ENCODE results near the gene NPAS1.

Gene NPAS1

DNA sequence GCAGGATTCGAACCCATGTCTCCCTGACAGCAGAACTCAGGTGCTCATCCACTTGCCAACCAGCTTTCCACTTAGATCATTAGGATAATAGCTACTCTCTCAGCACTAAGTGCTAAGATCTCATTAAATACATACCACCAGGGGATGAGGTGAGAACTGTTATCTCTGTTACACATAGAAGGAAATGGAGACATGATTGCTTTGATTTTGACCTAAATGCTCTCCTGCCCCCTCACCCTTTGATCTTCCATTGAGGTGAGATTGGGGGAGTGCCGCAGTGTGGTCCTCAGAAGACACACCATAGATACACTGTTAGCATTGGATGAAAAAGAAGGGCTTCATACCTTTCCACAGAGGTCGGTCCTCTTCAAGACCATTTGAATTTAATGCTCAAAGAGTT is 38.9 kb upstream of the NPAS1 start:
- Histone ChIP-seq H3K4me1 (ENCODE audit: insufficient read depth, low read length) (peaks cover 85% of the 10 kb centered on the region), H3K4me3 (ENCODE audit: low read depth in 1 of 2, low read length in 2 of 2) (no peak overlapping the region), H3K27me3 (ENCODE audit: control insufficient read depth in 1 of 2, insufficient read depth in 2 of 2, low read length in 2 of 2) (no peaks in the 10 kb centered on the region), H3K27ac (ENCODE audit: low read depth, low read length) (no peak overlapping the region), H3K9ac (ENCODE audit: low read length) (no peak overlapping the region), H3K9me3 (ENCODE audit: low read length) (no peaks in the 10 kb centered on the region), H3K36me3 (ENCODE audit: insufficient read depth, low read length) (no peaks in the 10 kb centered on the region)

DNA sequence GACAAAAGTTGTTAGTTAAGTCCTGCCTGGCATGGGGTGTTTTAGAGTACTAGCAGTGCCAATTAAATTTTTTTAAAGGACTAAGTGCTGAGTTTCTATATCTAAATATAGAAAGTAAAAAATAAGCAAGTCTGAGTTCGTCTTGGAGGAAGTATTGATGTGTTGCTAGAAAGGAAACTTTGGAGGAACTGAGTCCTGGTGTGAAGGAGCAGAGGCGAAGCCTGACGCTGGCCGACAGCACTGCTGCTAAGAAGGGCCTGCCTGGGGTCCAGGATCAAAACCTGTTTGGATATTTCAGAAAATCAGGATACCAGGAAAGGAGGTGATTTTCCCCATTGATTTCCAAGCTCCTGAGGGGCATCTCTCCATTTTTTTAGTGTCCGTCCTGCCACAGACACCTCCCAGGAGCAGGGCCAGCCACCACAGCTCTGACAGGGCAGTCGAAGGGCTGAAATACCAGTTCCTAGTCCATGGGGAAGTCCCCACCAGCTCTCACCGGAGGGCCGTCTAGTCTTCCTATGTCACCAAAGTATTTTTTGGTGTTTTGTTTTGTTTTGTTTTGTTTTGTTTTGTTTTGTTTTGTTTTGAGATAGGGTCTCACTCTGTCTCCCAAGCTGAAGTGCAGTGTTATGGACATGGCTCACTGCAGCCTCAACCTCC is 38.2 kb upstream of the NPAS1 start:
- H3K9ac ChIP-seq (ENCODE audit: low read length): no peak overlapping the region
- H3K4me3 ChIP-seq (ENCODE audit: low read depth in 1 of 2, low read length in 2 of 2): no peak overlapping the region
- no peaks in the 10 kb centered on the region for H3K9me3 ChIP-seq (ENCODE audit: low read length)
- no peaks in the 10 kb centered on the region for H3K27me3 ChIP-seq (ENCODE audit: control insufficient read depth in 1 of 2, insufficient read depth in 2 of 2, low read length in 2 of 2)
- no peak overlapping the region for H3K27ac ChIP-seq (ENCODE audit: low read depth, low read length)
- no peaks in the 10 kb centered on the region for H3K36me3 ChIP-seq (ENCODE audit: insufficient read depth, low read length)
- peaks cover 78% of the 10 kb centered on the region for H3K4me1 ChIP-seq (ENCODE audit: insufficient read depth, low read length)

DNA sequence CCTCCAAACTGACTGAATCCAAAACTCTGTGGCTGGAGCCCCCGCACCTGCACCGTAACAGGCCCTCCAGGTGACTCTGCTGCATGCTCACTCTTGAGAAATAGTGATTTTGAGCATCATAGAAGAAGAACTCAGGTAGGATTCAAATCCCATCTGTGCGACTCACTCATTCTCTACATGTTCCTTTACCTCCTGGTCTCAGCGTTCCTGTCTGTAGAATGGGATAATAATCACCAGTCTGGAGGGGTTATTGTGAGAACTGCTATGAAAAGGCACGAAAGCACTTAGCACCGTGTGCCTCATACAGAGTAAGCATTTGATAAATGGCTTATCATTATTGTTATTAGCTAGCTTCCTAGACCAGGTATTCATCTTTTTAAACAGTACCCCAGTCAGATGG is 36.5 kb upstream of the NPAS1 start:
- Histone ChIP-seq H3K4me3 (ENCODE audit: low read depth in 1 of 2, low read length in 2 of 2) (no peak overlapping the region), H3K36me3 (ENCODE audit: insufficient read depth, low read length) (no peaks in the 10 kb centered on the region), H3K9me3 (ENCODE audit: low read length) (no peaks in the 10 kb centered on the region), H3K27ac (ENCODE audit: low read depth, low read length) (no peak overlapping the region), H3K4me1 (ENCODE audit: insufficient read depth, low read length) (peaks cover 61% of the 10 kb centered on the region), H3K9ac (ENCODE audit: low read length) (no peak overlapping the region), H3K27me3 (ENCODE audit: control insufficient read depth in 1 of 2, insufficient read depth in 2 of 2, low read length in 2 of 2) (no peaks in the 10 kb centered on the region)

DNA sequence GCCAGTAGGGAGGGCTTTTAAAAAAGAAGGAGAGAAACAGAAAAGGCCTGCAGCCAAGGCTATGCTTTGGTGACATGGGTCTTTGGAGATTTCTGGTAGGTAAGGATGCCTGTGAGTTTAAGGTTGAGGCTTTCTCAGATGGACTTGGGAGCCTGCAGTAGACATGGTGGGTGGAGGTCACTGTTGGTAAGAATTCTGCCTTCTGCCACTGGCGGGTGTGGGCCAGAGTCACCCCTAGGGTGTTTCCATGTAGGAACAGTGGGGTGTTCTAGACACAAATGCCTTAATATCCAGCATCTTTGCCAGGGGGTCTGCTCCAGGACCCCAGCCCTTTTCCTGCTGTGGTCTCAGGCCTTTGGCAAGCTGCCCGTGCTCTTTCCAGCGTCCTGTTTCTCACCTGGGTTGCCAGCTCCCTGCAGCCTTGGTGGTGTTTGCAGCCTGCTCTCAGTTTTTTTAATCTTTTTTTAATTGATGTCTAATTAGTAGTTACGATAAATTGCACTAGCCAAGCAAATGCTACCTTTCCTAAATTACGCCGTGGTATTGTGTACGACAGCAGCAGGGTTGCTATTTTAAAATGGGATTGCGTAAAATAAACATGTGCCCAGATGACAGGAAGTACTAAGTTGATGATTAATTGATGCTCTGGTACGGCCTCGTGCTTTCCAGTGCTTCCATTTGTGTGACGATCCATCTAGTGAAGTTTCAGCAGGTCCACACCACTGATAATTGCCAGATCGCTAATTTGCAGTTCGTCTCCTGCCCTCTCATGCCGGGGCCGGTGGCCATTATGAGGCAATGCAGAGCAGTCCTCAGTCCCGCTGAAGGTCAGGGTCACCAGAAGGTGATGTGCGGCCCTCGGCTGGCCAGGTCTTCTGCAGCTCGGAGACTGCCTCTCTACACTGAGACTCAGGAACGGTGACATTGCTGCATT is 35.3 kb upstream of the NPAS1 start:
- Histone ChIP-seq H3K4me3 (ENCODE audit: low read depth in 1 of 2, low read length in 2 of 2) (no peak overlapping the region), H3K36me3 (ENCODE audit: insufficient read depth, low read length) (peaks cover 12% of the 10 kb centered on the region), H3K9me3 (ENCODE audit: low read length) (no peaks in the 10 kb centered on the region), H3K27ac (ENCODE audit: low read depth, low read length) (no peak overlapping the region), H3K4me1 (ENCODE audit: insufficient read depth, low read length) (peaks cover 49% of the 10 kb centered on the region), H3K27me3 (ENCODE audit: control insufficient read depth in 1 of 2, insufficient read depth in 2 of 2, low read length in 2 of 2) (no peaks in the 10 kb centered on the region), H3K9ac (ENCODE audit: low read length) (no peak overlapping the region)

DNA sequence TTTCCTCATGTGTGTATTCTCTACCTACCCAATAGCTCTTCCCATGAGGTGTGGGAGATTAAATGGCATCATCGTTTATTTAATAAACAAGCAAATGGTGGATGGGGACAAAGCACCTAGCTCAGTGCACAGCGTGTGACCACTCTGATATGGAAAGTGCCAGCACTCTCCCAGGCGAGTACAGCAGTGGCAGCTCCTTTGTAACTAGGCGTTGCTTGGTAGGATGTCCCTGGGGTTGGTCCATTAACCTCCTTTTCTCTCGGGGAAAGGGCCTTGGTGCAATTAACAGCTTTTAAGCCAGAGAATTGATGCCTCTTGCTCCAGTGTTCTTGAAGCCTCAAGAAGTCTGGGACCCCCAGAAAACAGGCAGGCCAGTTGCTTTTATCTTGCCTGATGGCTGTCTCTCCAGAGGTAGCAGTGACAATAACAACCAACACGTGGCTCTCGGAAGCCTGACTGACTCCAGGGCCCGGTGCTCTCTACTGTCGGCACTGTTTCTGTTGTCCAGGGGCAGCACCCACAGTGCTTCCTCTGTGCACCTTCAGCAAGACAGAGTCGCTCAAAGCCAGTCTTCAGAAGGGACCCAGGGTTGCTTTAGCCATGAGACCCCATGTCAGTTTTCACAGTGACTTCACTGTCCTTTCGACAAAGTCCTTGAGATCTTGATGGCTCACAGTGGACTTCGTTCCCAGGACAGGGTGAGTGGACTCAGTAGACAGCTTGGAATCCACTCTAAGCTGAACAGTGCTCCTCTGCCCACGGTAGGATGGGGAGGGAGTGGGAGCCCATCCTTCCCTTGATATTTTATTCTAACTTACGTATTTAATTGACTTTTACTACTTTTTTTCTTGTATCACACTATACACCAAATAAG is 33.9 kb upstream of the NPAS1 start:
- Histone ChIP-seq H3K36me3 (ENCODE audit: insufficient read depth, low read length) (peaks cover 22% of the 10 kb centered on the region), H3K9me3 (ENCODE audit: low read length) (no peaks in the 10 kb centered on the region), H3K4me3 (ENCODE audit: low read depth in 1 of 2, low read length in 2 of 2) (no peak overlapping the region), H3K27me3 (ENCODE audit: control insufficient read depth in 1 of 2, insufficient read depth in 2 of 2, low read length in 2 of 2) (no peaks in the 10 kb centered on the region), H3K9ac (ENCODE audit: low read length) (no peak overlapping the region), H3K27ac (ENCODE audit: low read depth, low read length) (no peak overlapping the region), H3K4me1 (ENCODE audit: insufficient read depth, low read length) (peaks cover 49% of the 10 kb centered on the region)

DNA sequence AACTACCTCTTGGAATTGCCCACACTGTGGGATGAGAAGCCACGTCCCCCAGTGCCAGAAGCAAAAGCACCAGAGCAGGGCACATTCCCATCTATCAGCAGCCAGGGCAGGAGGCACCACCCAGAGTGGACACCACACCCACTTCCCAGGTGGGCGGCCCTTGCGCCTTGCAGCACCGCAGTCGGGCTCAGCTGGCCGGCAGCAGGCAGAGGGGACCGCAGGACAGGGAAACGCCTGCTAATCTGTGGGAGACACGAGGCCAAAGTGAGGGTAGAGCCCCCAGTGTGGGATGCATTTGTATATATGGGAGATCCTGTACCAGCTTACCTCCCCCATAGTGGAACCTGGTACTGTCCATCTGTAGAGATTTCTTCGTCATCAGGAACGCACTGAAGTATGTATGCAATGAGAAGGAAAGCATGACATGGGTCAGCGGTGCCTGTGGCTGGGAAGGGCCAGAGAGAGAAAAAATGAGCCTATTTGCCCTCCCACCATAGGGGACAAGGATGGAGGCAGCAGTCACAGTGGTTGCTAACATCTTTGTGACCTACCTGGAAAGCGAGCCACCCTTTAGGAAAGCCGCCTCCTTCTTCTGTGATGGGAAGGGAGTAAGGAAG is 30.9 kb upstream of the NPAS1 start:
- Histone ChIP-seq H3K9ac (ENCODE audit: low read length) (no peak overlapping the region), H3K4me1 (ENCODE audit: insufficient read depth, low read length) (peaks cover 28% of the 10 kb centered on the region), H3K9me3 (ENCODE audit: low read length) (no peaks in the 10 kb centered on the region), H3K27me3 (ENCODE audit: control insufficient read depth in 1 of 2, insufficient read depth in 2 of 2, low read length in 2 of 2) (no peaks in the 10 kb centered on the region), H3K36me3 (ENCODE audit: insufficient read depth, low read length) (peaks cover 45% of the 10 kb centered on the region), H3K27ac (ENCODE audit: low read depth, low read length) (no peak overlapping the region), H3K4me3 (ENCODE audit: low read depth in 1 of 2, low read length in 2 of 2) (no peak overlapping the region)

DNA sequence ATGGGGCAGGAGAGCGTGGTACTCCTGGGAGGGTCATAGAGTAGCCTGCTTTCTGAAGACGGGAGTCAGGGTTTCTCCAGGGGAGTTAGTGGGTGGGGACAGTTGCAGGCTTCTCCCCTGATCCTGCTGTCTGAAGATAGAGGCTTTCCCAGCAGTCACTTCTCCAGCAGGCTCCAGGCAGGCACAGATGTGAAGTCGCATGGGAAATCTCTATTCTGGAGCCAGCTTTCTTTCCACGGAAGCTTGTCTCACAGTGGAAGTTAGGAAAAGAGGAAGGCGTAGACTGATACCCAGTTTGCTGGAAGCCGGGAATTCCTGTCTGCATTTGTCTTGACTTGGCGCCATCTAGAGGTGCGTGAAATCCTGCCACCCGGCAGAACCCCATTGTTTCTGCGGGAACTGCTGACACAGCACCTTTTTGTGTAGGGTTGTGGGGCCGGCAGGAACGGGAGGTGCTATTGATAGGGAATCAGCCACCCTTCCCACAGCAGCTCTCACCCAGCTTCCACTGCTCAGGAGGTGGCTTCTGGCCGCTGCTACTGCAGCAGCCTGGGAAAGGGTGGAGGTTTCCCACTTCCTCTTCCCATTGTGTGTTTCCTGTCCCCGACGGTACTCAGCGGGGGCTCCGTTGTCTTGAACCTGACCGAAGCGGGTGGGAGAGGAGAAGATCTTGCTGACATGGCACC is 28.5 kb upstream of the NPAS1 start:
- no peak overlapping the region for H3K9ac ChIP-seq (ENCODE audit: low read length)
- peaks cover 45% of the 10 kb centered on the region for H3K36me3 ChIP-seq (ENCODE audit: insufficient read depth, low read length)
- no peak overlapping the region for H3K4me3 ChIP-seq (ENCODE audit: low read depth in 1 of 2, low read length in 2 of 2)
- no peaks in the 10 kb centered on the region for H3K27me3 ChIP-seq (ENCODE audit: control insufficient read depth in 1 of 2, insufficient read depth in 2 of 2, low read length in 2 of 2)
- peak overlapping the region; percentile 17 for H3K27ac ChIP-seq (ENCODE audit: low read depth, low read length)
- no peaks in the 10 kb centered on the region for H3K9me3 ChIP-seq (ENCODE audit: low read length)
- H3K4me1 ChIP-seq (ENCODE audit: insufficient read depth, low read length): peaks cover 11% of the 10 kb centered on the region

DNA sequence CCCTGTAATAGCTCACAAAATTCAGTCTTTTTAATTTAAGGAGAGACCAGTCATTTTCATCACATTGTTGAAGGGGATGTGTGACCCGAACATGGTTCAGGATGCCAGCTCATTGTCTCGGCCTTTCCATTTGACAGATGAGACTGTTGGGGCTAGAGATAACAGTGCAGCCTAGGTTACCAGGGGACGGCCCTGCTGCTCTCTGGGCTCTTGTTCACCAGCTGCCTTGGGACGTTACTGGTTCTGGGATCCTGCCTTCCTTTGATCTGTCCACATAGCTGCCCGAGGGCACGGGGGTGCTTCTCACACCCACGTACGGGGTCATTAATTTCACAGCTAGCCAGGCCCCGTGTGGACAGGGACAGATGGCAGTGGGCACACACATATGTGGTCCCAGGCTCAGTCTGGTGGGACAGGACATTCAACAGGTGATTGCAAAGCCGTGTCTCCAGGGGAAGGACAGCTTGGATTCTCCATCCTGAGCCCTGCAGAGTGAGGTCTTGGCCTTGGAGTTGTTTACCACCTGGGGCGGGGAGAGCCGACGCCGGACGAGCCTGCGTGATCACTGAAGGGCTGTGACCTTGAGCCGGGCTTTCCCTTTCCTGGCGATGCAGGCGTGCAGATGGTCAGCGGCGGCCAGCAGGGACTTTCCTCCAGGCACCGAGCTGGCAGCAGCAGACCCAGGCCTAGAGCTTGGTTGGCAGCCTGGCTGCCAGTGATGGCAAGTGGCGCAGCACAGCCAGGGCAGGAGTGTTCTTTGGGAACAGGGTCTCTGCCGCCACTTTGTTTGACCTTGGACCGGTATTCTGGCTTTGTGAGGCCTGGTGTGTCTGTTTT is 26.7 kb upstream of the NPAS1 start:
- H3K9ac ChIP-seq (ENCODE audit: low read length): no peak overlapping the region
- no peak overlapping the region for H3K4me3 ChIP-seq (ENCODE audit: low read depth in 1 of 2, low read length in 2 of 2)
- no peaks in the 10 kb centered on the region for H3K9me3 ChIP-seq (ENCODE audit: low read length)
- no peak overlapping the region for H3K27ac ChIP-seq (ENCODE audit: low read depth, low read length)
- peaks cover 50% of the 10 kb centered on the region for H3K36me3 ChIP-seq (ENCODE audit: insufficient read depth, low read length)
- H3K27me3 ChIP-seq (ENCODE audit: control insufficient read depth in 1 of 2, insufficient read depth in 2 of 2, low read length in 2 of 2): no peaks in the 10 kb centered on the region
- peaks cover 11% of the 10 kb centered on the region for H3K4me1 ChIP-seq (ENCODE audit: insufficient read depth, low read length)

DNA sequence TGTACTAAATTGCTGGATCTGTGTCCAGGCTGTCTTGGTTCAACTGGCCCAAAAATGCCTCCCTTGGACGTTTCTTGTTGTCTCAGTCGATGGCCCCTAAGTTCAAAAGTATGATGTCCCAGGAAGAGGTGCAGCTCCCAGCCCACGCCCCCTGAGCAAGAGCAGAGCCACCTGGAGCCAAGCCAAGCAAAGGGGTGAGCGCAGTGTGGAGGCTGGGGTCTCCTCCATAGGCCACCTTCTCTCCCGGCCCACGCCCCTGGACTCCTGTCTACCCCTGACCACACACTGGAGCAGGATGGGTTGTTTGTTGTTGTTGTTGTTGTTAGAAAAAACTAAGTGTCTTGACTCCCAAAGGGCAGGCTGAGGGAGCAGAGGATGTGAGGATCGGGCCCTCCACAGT is 26.0 kb upstream of the NPAS1 start:
- Histone ChIP-seq H3K36me3 (ENCODE audit: insufficient read depth, low read length) (peaks cover 49% of the 10 kb centered on the region), H3K27ac (ENCODE audit: low read depth, low read length) (no peak overlapping the region)

DNA sequence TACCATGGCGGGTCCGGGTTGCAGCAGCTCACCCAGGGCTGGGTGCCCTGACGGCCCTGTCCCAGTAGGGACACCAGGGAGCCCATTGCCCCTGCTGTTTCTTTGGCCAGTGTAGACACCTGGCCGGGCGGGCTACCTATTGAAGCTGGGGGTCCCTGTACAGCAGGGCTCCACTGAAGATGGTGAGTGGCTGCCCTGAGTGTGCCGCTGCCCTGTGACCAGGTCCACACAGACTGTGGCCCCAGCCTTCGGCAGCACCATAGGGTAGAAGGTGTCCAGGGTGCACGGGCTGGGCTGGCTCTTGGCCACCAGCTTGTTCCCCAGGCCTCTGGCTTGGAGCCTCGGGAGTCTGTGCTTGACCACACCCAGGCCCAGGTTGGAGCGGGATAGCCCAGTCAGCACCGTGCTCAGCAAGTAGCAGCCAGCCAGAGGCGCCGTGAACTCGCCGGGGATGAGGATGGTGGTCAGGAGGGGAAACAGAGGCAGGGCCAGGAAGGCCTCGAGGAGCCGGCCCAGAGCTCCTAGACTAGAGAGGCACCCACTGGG is 25.4 kb upstream of the NPAS1 start:
- H3K9ac ChIP-seq (ENCODE audit: low read length): no peak overlapping the region
- no peak overlapping the region for H3K4me3 ChIP-seq (ENCODE audit: low read depth in 1 of 2, low read length in 2 of 2)
- H3K36me3 ChIP-seq (ENCODE audit: insufficient read depth, low read length): peaks cover 45% of the 10 kb centered on the region
- H3K9me3 ChIP-seq (ENCODE audit: low read length): no peaks in the 10 kb centered on the region
- H3K27me3 ChIP-seq (ENCODE audit: control insufficient read depth in 1 of 2, insufficient read depth in 2 of 2, low read length in 2 of 2): no peaks in the 10 kb centered on the region
- H3K4me1 ChIP-seq (ENCODE audit: insufficient read depth, low read length): peaks cover 11% of the 10 kb centered on the region
- no peak overlapping the region for H3K27ac ChIP-seq (ENCODE audit: low read depth, low read length)

More for the DNA sequence above, 26.0 kb upstream of the NPAS1 start:
- Histone ChIP-seq H3K4me3 (ENCODE audit: low read depth in 1 of 2, low read length in 2 of 2) (no peak overlapping the region), H3K9ac (ENCODE audit: low read length) (no peak overlapping the region), H3K9me3 (ENCODE audit: low read length) (no peaks in the 10 kb centered on the region), H3K4me1 (ENCODE audit: insufficient read depth, low read length) (peaks cover 11% of the 10 kb centered on the region), H3K27me3 (ENCODE audit: control insufficient read depth in 1 of 2, insufficient read depth in 2 of 2, low read length in 2 of 2) (no peaks in the 10 kb centered on the region)
